GM04504 (cell line): ENCODE measurements around the gene CRX.
A peak's percentile ranks its signal among the peaks of the same experiment; 100 is the strongest.
"Not testable (repeated sequence)": the region's sequence is repeated elsewhere in the genome, so short reads cannot be mapped to it uniquely, and the experiment has no call there.

Source experiments
- DNase-seq: peaks from one replicate; pipeline ENCODE4 v3.0.0-alpha.2; 2012; ENCODE audit warnings: low read depth

CRX gene

DNA sequence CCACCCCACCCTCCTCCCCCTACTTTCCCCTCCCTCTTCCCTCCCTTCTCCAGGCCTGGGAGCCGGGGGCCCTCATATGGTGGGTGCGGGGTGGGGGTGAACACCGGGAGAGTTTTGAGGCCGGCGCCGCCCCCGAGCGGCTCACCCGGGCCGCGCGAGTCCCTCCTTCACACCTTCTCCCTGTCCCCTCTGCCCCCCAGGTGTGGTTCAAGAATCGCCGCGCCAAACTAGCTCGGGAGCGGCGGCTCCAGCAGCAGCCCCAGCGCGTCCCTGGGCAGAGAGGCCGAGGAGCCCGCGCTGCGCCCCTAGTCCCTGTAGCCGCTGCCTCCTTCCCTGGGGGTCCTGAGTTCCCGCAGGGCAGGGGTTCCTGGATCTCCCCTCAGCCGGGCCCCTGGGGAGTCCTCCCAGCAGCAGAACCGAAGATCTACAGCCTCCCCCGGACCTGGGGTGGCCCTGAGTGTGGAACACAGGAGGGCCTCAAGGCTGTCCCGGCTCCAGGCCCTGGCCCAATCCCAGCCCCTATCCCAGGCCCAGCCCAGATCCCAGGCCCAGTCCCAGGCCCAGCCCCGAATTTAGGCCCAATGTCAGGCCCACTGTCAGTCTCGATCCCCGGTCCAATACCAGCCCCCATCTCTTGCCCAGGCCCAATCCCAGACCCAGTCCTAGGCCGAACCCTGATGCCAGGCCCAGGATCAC is 39.0 kb downstream of the CRX start:
- no peak for DNase-seq

- no peak for DNase-seq
Observed at GRCh38 chr19:47861630-47862029, 39.9 kb downstream of the CRX start.

DNA sequence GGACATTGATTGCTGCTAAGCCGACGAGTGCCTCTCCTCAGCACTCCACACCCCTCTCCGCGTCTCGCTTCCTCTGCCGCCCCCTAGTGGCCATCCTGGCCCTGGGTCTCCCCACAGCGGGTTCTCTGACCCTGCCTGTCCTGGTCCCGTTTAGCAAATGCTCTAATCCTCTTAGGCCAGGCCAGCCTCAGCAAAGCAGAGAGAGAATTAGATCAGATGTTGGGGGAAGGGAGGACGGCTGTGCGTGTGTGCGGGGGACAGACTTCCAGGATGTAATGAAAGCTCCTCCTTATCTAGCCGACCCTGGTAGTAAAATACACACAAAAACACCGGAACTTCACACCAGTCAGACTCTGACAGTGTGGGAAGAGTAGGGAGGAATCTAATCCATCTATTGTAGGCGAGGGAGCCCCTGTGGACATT is 41.8 kb downstream of the CRX start:
- peak; percentile 36 for DNase-seq

DNA sequence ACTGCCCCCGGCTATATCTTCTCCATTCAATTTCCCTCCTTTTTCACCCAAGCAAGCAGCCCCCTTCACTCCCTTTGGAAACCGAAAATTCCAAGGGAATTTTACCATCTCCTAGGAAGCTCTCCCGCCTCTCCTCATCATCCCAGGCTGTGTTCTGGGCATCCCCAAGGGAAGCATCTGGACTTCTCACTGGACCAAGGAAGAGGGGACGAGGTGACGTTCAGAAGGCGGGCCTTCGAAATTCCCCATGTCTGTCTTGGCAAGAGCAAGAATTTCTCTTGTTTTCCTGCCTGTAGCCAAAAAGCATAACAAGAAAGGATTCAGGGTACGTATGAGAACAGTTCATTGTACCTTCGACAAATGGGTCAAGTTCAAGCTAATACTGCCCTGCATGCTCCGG is 43.4 kb downstream of the CRX start:
- DNase-seq: no peak

DNA sequence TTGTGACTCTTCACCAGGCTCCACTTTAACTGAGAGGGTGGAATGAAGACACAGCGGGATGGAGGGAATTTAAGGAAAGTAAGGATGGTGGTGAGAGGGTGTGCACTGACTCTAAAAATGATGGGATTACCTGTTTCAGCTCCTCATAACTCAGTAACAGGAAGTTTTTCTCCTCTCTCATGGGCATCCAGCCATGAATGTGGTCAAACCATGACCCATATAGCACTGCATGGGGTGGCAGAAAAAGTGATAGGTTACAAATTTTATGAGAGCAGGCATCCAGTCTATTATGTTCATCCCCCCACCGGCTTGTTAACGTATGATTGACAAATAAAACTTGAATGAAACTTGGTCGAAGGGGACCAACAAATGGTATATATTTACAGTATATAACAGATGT is 57.2 kb downstream of the CRX start:
- no peak for DNase-seq

DNA sequence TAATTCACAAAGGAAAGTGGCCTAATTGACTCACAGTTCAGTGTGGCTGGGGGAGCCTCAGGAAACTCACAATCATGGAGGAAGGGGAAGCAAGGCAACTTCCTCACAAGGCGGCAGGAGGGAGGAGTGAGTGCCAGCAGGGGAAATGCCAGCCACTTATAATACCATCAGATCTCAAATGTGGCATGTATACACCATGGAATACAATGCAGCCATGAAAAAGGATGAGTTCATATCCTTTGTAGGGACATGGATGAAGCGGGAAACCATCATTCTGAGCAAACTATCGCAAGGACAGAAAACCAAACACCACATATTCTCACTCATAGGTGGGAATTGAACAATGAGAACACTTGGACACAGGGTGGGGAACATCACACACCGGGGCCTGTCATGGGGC is 57.6 kb downstream of the CRX start:
- DNase-seq: not testable (repeated sequence)

GRCh38 chr19:47881757-47882156 is 60.0 kb downstream of the CRX start:
- no peak for DNase-seq

DNA sequence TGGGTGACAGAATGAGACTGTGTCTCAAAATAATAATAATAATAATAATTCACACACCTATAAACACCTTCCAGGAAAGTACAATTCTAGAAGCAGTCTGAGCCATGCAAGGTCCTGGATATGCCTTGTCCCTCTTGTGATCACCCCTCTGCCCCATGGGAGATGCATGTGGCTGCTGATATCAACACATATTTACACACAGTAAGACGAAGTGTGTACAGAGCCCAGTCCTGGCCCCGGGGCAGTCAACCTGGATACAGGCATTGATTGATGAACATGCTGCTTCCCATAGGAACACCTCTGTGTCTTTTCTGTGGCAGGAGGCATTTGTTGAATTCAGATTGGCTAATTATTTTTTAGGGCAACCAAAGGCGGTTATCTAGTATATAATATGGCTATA is 61.2 kb downstream of the CRX start:
- no peak for DNase-seq

DNA sequence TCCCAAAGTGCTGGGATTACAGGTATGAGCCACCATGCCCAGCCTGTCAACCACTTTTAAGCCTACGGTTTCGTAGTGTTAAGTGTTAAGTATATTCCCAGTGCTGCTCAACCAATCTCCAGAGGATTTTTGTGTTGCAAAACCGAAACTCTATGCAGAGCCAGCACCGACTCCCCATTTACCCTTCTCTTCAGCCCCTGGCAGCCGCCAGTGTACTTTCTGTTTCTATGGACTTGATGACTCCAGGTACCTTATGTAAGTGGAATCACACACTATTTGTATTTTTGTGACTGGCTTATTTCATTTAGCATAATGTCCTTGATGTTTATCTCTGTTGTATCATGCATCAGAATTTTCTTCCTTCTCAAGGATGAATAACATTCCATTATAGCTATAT is 63.3 kb downstream of the CRX start:
- DNase-seq: no peak

DNA sequence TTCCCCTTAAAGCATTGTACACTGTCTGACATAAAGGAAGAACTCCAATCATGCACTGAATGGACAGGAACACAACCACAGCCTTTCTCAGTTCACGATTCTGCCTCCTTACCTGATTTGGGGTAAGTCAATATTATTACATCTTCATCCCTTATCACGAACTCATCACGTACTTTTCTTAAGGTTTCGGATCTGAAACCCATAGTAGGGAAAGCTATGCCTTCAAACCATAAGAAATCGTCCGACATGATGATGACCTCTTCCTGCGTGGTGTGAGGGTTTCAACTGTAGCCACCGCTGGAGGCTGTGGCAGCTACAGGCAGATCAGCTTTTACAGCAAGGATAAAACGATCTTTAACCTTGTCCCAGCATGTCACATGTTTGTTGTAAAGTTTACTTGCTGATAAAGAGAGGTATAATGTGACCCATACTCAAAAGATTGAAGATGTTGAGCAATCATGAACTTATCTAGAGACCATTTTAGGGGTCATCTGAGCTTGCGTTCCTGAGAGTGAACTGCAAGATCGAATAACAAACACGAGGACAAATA is 64.3 kb downstream of the CRX start, which contains the start of gene SULT2A1:
SULT2A1 (minus strand) TSS at position 306 of the 550 bp plus-strand sequence; CDS start at position 248, 58 bp downstream.
- no peak for DNase-seq

- no peak for DNase-seq
Observed at GRCh38 chr19:47890865-47891621, 69.3 kb downstream of the CRX start.

DNA sequence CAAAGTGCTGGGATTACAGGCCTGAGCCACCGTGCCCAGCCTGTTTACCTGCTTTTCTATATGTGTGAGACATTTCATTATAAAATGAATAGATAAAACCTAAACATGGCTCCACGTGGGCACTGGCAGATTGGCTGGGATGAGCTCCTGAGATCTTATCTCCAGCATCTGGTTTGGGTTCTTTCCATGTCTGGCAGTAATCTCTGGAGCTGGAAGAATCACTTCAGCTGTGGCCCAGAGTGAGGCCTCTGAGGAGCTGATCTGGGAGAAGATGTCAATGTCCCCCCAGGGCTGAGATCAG is 69.8 kb downstream of the CRX start:
- no peak for DNase-seq

- no peak for DNase-seq
Observed at GRCh38 chr19:47891923-47892666, 70.4 kb downstream of the CRX start.
